Activated T-cell treated with anti-CD3 and anti-CD28 coated beads for 48 hours (primary cell): ENCODE data around the gene RGS14.
"Not testable (repeated sequence)": the region's sequence is repeated elsewhere in the genome, so short reads cannot be mapped to it uniquely, and the experiment has no call there.

Experiments used
- DNase-seq: peaks from one replicate; pipeline ENCODE4 v3.0.0-alpha.2; 2020; ENCODE audit warnings: low read depth

Gene RGS14

GRCh38 chr5:177364159-177364962 lies 6.6 kb downstream of the RGS14 start:
- DNase-seq = no peak

GRCh38 chr5:177365845-177366527 lies 8.3 kb downstream of the RGS14 start:
- no peak for DNase-seq

- no peak for DNase-seq
Observed at GRCh38 chr5:177366528-177367322, 9.0 kb downstream of the RGS14 start.

- no peak for DNase-seq
Observed at GRCh38 chr5:177367323-177367848, 9.7 kb downstream of the RGS14 start.

DNA sequence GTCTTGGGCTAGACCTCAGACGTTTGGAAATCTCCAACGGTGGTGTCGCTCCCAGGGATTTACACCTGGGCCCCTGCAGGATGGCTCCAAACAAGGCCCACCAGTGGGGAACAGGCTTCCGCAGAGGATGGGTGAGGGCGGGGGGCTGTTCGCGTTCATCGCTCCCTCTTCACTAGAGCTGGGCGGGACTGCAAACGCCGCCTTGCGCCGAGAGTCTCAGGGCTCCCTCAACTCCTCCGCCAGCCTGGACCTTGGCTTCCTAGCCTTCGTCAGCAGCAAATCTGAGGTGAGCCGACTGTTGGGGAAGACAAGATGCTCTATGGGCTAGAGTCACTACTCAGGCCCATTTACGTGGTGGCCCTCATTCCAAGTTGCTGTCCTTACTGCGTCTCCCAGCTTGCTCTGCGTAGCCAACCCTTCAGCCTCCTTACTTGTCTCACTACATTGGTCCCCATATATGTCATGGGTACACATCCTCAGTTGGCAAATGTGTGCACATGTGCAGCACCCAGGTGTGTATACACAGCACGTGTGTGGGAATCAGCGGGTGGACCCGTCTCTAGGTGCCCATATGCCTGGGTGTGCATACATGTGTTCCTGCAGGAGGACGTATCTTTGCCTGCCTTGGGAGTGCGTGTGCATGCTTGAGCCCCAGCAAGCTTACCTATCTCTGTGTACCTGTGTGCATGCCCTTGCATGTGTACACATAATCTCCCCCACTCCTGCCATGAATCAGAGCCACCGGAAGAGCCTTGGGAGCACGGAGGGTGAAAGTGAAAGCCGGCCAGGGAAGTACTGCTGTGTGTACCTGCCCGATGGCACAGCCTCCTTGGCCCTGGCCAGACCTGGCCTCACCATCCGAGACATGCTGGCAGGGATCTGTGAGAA lies 10.5 kb downstream of the RGS14 start:
- no peak for DNase-seq

DNA sequence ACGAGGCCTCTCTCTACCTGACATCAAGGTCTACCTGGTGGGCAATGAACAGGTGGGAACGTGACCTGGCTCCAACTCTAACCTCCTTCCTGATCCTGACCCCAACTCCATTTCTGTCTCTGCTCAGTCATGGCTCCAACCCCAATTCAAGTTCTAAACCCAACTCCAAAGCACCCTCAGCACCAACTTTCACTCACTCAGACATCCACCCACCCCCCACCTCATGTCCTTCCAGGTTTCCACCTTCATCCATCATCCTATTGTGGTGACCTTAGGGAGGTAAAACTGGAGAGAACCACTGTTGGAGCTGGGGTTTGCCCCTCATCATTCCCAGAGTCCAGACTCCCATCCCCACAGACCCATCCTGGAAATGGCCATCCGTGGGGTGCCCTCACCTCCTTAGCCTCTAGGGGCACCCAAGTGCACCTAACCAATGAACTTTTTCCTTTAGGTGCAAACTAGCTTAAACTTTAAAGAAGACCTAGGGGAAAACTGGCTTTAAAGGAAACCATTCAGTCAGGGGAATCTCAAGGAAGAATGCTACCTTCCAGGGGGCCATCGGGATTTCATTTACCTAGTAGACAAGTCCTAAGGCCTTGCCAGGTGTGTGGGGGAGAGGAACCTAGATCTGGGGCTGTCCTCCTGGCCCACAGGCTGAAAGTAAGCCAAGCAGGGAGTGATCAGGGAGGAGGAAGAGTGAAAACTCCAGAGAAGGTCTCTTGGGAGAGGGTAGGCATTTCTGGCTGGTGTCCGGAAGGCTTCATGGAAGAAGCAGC lies 11.3 kb downstream of the RGS14 start:
- no peak for DNase-seq

- no peak for DNase-seq
Observed at GRCh38 chr5:177369645-177370440, 12.1 kb downstream of the RGS14 start.

- peak; percentile 65 for DNase-seq
Observed at GRCh38 chr5:177370488-177371119, 12.9 kb downstream of the RGS14 start.

- DNase-seq = no peak
Observed at GRCh38 chr5:177371120-177372033, 13.7 kb downstream of the RGS14 start.

GRCh38 chr5:177372034-177372896 lies 14.5 kb downstream of the RGS14 start:
- DNase-seq = no peak

DNA sequence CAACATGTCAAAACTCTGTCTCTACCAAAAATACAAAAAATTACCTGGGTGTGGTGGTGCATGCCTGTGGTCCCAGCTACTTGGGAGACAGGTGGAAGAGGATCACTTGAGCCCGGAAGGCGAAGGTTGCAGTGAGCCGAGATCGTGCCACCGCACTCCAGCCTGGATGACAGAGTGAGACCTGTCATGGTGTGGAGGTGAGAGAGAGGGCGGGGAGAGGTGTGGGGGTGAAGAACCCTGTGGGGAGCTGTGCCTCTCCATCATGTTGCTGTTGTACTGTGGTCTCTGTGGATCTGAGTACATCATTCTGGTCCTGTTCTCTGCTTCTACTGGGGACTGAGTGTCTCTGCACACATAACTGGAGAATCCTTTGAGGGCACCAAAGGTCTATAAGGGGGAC lies 15.2 kb downstream of the RGS14 start:
- no peak for DNase-seq

GRCh38 chr5:177373806-177374205 lies 16.1 kb downstream of the RGS14 start:
- no peak for DNase-seq

DNA sequence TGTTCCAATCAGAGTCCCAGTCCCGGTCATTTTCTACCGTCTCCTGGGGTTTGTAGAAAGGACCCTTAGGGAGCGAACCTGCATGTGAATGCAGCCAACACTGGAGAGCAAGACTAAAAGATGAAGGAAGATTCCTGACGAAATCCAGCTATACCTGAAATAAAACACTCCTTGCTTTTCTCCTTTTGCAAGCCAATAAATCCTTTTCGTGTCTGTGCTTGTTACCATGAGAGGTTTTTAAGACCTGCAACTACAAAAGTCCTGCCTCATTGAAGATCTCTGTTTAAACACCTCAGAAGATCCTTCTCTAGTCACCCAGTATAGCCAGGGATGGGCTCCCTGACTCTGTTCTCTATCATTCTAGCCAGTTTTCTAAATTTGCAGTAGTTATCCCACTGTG lies 16.5 kb downstream of the RGS14 start:
- DNase-seq = no peak

GRCh38 chr5:177375516-177375915 lies 17.8 kb downstream of the RGS14 start:
- DNase-seq = not testable (repeated sequence)

GRCh38 chr5:177376107-177376506 lies 18.4 kb downstream of the RGS14 start:
- no peak for DNase-seq

- no peak for DNase-seq
Observed at GRCh38 chr5:177377851-177378776, 20.4 kb downstream of the RGS14 start.
